Hematopoietic multipotent progenitor cell treated with erythropoietin and hydrocortisone succinate and interleukin-3 and kit ligand, for 17 days (in vitro differentiated cells): Measurements from ENCODE around the gene INSYN1.
A peak's percentile ranks its signal among the peaks of the same experiment; 100 is the strongest.
"Not testable (repeated sequence)": the region's sequence is repeated elsewhere in the genome, so short reads cannot be mapped to it uniquely, and the experiment has no call there.

Experiments
- DNase-seq: peaks from one replicate; pipeline ENCODE4 v3.0.0-alpha.2; 2015; ENCODE audit warnings: low spot score

INSYN1 gene

GRCh38 chr15:73712107-73712506 is 41.0 kb downstream of the INSYN1 start:
- DNase-seq, result no peak

- no peak for DNase-seq
Observed at GRCh38 chr15:73711526-73711925, 41.6 kb downstream of the INSYN1 start.

GRCh38 chr15:73710321-73710720 is 42.8 kb downstream of the INSYN1 start:
- no peak for DNase-seq

- DNase-seq, result no peak
Observed at GRCh38 chr15:73709686-73710085, 43.5 kb downstream of the INSYN1 start.

- DNase-seq, result no peak
Observed at GRCh38 chr15:73709241-73709640, 43.9 kb downstream of the INSYN1 start.

- no peak for DNase-seq
Observed at GRCh38 chr15:73708691-73709090, 44.5 kb downstream of the INSYN1 start.

GRCh38 chr15:73704869-73705645 is 48.1 kb downstream of the INSYN1 start:
- peak; percentile 48 for DNase-seq

- not testable (repeated sequence) for DNase-seq
Observed at GRCh38 chr15:73704142-73704868, 48.8 kb downstream of the INSYN1 start.

- DNase-seq, result not testable (repeated sequence)
Observed at GRCh38 chr15:73703601-73704000, 49.5 kb downstream of the INSYN1 start.

GRCh38 chr15:73702311-73703239 is 50.6 kb downstream of the INSYN1 start:
- not testable (repeated sequence) for DNase-seq

GRCh38 chr15:73700041-73700842 is 52.9 kb downstream of the INSYN1 start:
- DNase-seq, result peak; percentile 72

GRCh38 chr15:73699249-73700040 is 53.7 kb downstream of the INSYN1 start:
- DNase-seq, result no peak

GRCh38 chr15:73697033-73697467 is 56.1 kb downstream of the INSYN1 start:
- no peak for DNase-seq

GRCh38 chr15:73696641-73697001 is 56.5 kb downstream of the INSYN1 start:
- DNase-seq, result no peak

GRCh38 chr15:73695773-73696640 is 57.1 kb downstream of the INSYN1 start:
- DNase-seq, result no peak

GRCh38 chr15:73694419-73694818 is 58.7 kb downstream of the INSYN1 start:
- no peak for DNase-seq

- no peak for DNase-seq
Observed at GRCh38 chr15:73691396-73691795, 61.8 kb downstream of the INSYN1 start.

- no peak for DNase-seq
Observed at GRCh38 chr15:73688455-73688854, 64.7 kb downstream of the INSYN1 start.

- DNase-seq, result no peak
Observed at GRCh38 chr15:73687351-73687750, 65.8 kb downstream of the INSYN1 start.
